SU-DHL-6 (cell line): Measurements from ENCODE around the gene PRPF18.

Experiments used
- CTCF ChIP-seq: fragments of 200-600 bp; sonication (generic); IDR thresholded peaks from one replicate; pipeline ENCODE4 v1.5.1; 2017; ENCODE audit warnings: antibody characterized with exemption, mild to moderate bottlenecking, low read length, moderate library complexity; ENCODE audit not compliant: insufficient read depth, poor library complexity, severe bottlenecking
- EZH2phosphoT487 ChIP-seq: fragments of 200-600 bp; sonication (generic), shearing (Covaris generic); conservative IDR thresholded peaks from 2 replicates; pipeline ENCODE4 v1.6.1; 2018; ENCODE audit warnings: mild to moderate bottlenecking, antibody characterized with exemption, low read length, moderate library complexity, mixed read lengths

GRCh38 chr10:13586676-13587355 is at the start of gene PRPF18:
- TF ChIP-seq CTCF = peak; percentile 91
- TF ChIP-seq EZH2phosphoT487 = no peak
